Osteocyte (in vitro differentiated cells): ENCODE measurements around the gene SNIP1. TPM values are rescaled to one million over a fixed set of nuclear protein-coding genes. Genes with fewer than 3 reads are reported as not detected.

Experiments used
- DNase-seq: peaks from one replicate; pipeline ENCODE4 v3.0.0; 2021; ENCODE audit warnings: mixed read lengths; ENCODE audit not compliant: unreplicated experiment; ENCODE audit errors: extremely low spot score
- H3K27ac Mint-ChIP-seq: one replicate; pipeline ENCODE4 v1.8.0; 2021; ENCODE audit warnings: mild to moderate bottlenecking, mixed read lengths; ENCODE audit not compliant: unreplicated experiment
- H3K27me3 Mint-ChIP-seq: one replicate; pipeline ENCODE4 v1.8.0; 2021; ENCODE audit warnings: mixed read lengths; ENCODE audit not compliant: unreplicated experiment
- H3K36me3 Mint-ChIP-seq: one replicate; pipeline ENCODE4 v1.8.0; 2021; ENCODE audit warnings: mixed read lengths; ENCODE audit not compliant: unreplicated experiment
- H3K4me1 Mint-ChIP-seq: one replicate; pipeline ENCODE4 v1.8.0; 2021; ENCODE audit warnings: mixed read lengths; ENCODE audit not compliant: unreplicated experiment
- H3K4me3 Mint-ChIP-seq: one replicate; pipeline ENCODE4 v1.8.0; 2021; ENCODE audit warnings: mild to moderate bottlenecking, moderate library complexity, mixed read lengths; ENCODE audit not compliant: unreplicated experiment
- H3K9me3 Mint-ChIP-seq: one replicate; pipeline ENCODE4 v1.8.0; 2021; ENCODE audit warnings: mixed read lengths; ENCODE audit not compliant: unreplicated experiment
- CTCF ChIP-seq: fragments of 200-600 bp; sonication (generic); IDR thresholded peaks from 2 replicates; pipeline ENCODE4 v1.5.0; 2021; ENCODE audit warnings: antibody characterized with exemption, mild to moderate bottlenecking, moderate library complexity
- total RNA-seq: library from RNA; stranded (reverse); gene quantifications from 2 replicates; pipeline ENCODE4 v1.2.1, GENCODE V29; 2021

SNIP1 gene
- total RNA-seq, 1 donor from 2014 or later = 22.4 TPM

GRCh38 chr1:37575692-37576091 lies 21.6 kb upstream of the SNIP1 start:
- no peak for TF ChIP-seq CTCF
- peaks cover 67% of the 10 kb centered on the region for H3K36me3 Mint-ChIP-seq
- H3K4me1 Mint-ChIP-seq = peaks cover 10% of the 10 kb centered on the region
- H3K9me3 Mint-ChIP-seq = no peaks in the 10 kb centered on the region
- no peak overlapping the region for H3K4me3 Mint-ChIP-seq
- DNase-seq = no peak
- H3K27ac Mint-ChIP-seq = no peak overlapping the region
- no peaks in the 10 kb centered on the region for H3K27me3 Mint-ChIP-seq

- no peak overlapping the region for H3K27ac Mint-ChIP-seq
- no peaks in the 10 kb centered on the region for H3K27me3 Mint-ChIP-seq
- no peak for DNase-seq
- no peak for TF ChIP-seq CTCF
- no peaks in the 10 kb centered on the region for H3K9me3 Mint-ChIP-seq
- no peak overlapping the region for H3K4me3 Mint-ChIP-seq
- peaks cover 10% of the 10 kb centered on the region for H3K4me1 Mint-ChIP-seq
- H3K36me3 Mint-ChIP-seq = peaks cover 61% of the 10 kb centered on the region
Measured at GRCh38 chr1:37574834-37575480, 20.9 kb upstream of the SNIP1 start.

- no peak for DNase-seq
- TF ChIP-seq CTCF = no peak
- Mint-ChIP-seq H3K4me1 (peaks cover 2% of the 10 kb centered on the region), H3K27me3 (no peaks in the 10 kb centered on the region), H3K27ac (no peak overlapping the region), H3K36me3 (peaks cover 70% of the 10 kb centered on the region), H3K4me3 (no peak overlapping the region), H3K9me3 (no peaks in the 10 kb centered on the region)
Measured at GRCh38 chr1:37570528-37571334, 16.6 kb upstream of the SNIP1 start.

- Mint-ChIP-seq H3K4me1 (no peaks in the 10 kb centered on the region), H3K9me3 (no peaks in the 10 kb centered on the region), H3K27me3 (no peaks in the 10 kb centered on the region), H3K4me3 (no peak overlapping the region), H3K27ac (no peak overlapping the region), H3K36me3 (peaks cover 50% of the 10 kb centered on the region)
- no peak for TF ChIP-seq CTCF
- no peak for DNase-seq
Measured at GRCh38 chr1:37567023-37567422, 12.9 kb upstream of the SNIP1 start.

GRCh38 chr1:37564892-37565291 lies 10.8 kb upstream of the SNIP1 start:
- H3K27me3 Mint-ChIP-seq = no peaks in the 10 kb centered on the region
- peaks cover 44% of the 10 kb centered on the region for H3K36me3 Mint-ChIP-seq
- H3K4me1 Mint-ChIP-seq = no peaks in the 10 kb centered on the region
- no peaks in the 10 kb centered on the region for H3K9me3 Mint-ChIP-seq
- no peak for TF ChIP-seq CTCF
- no peak overlapping the region for H3K27ac Mint-ChIP-seq
- no peak overlapping the region for H3K4me3 Mint-ChIP-seq
- DNase-seq = no peak
